K562 (cell line): ENCODE results near the gene ERCC2. TPM values are rescaled to one million over a fixed set of nuclear protein-coding genes. Genes with fewer than 3 reads are reported as not detected.

Experiments used
- BRD9 ChIP-seq: fragments of 450-650 bp; IDR thresholded peaks from 2 replicates; pipeline ENCODE4 v1.6.1; 2018; ENCODE audit warnings: low read depth; ENCODE audit not compliant: partially characterized antibody
- GATA2 ChIP-seq: sonication (generic); formaldehyde crosslinking; IDR thresholded peaks from 2 replicates; pipeline ENCODE4 v1.4.0; 2020; ENCODE audit warnings: mild to moderate bottlenecking, missing genetic modification reagents
- HNRNPLL ChIP-seq: fragments of 200-400 bp; formaldehyde crosslinking; IDR thresholded peaks from 2 replicates; pipeline ENCODE4 v1.6.1; 2017; ENCODE audit warnings: low read length, low read depth, mild to moderate bottlenecking; ENCODE audit not compliant: poor library complexity, severe bottlenecking
- KHSRP ChIP-seq: fragments of 450-650 bp; IDR thresholded peaks from 2 replicates; pipeline ENCODE4 v1.6.1; 2017
- MAFG ChIP-seq: fragments of 450-650 bp; conservative IDR thresholded peaks from 2 replicates; pipeline ENCODE4 v1.6.1; 2016; ENCODE audit warnings: missing genetic modification characterization, missing compliant biosample characterization
- NR2C2 ChIP-seq, 2 experiments: fragments of 200-800 bp in 1 of 2; sonication (Bioruptor generic) in 1 of 2; sonication (generic) in 1 of 2; formaldehyde crosslinking in 1 of 2; IDR thresholded peaks; 2 replicates each; pipeline versions ENCODE4 v1.6.1 to v1.8.0; 2016 to 2022; ENCODE audit warnings: mild to moderate bottlenecking in 1 of 2, missing compliant biosample characterization in 1 of 2, missing genetic modification characterization in 1 of 2, missing genetic modification reagents in 1 of 2
- PTBP1 ChIP-seq: fragments of 200-400 bp; formaldehyde crosslinking; IDR thresholded peaks from 2 replicates; pipeline ENCODE4 v1.6.1; 2017; ENCODE audit warnings: low read depth, low read length
- RBM15 ChIP-seq: fragments of 200-400 bp; formaldehyde crosslinking; IDR thresholded peaks from 2 replicates; pipeline ENCODE4 v1.6.1; 2018; ENCODE audit warnings: mild to moderate bottlenecking, low read length, moderate library complexity; ENCODE audit not compliant: insufficient read depth
- RFX7 ChIP-seq: fragments of 250-450 bp; sonication (Bioruptor Pico); IDR thresholded peaks from 2 replicates; pipeline ENCODE4 v1.5.1; 2021; ENCODE audit warnings: mild to moderate bottlenecking
- SIN3B ChIP-seq: fragments of 450-650 bp; IDR thresholded peaks from 2 replicates; pipeline ENCODE4 v1.6.1; 2017; ENCODE audit warnings: low read depth, mild to moderate bottlenecking, moderate library complexity
- ZKSCAN3 ChIP-seq: fragments of 250-450 bp; sonication (Bioruptor Pico); IDR thresholded peaks from 2 replicates; pipeline ENCODE4 v1.4.0; 2020
- ZKSCAN8 ChIP-seq: fragments of 200-800 bp; sonication (Bioruptor generic); IDR thresholded peaks from 2 replicates; pipeline ENCODE4 v1.6.1; 2016; ENCODE audit warnings: missing genetic modification characterization, missing compliant biosample characterization
- ZNF212 ChIP-seq: fragments of 450-650 bp; formaldehyde crosslinking; IDR thresholded peaks from 2 replicates; pipeline ENCODE4 v1.4.0; 2020; ENCODE audit warnings: mild to moderate bottlenecking
- ZNF507 ChIP-seq: conservative IDR thresholded peaks from 2 replicates; pipeline ENCODE4 v1.6.1; 2017; ENCODE audit warnings: missing genetic modification characterization, missing compliant biosample characterization
- polyA plus RNA-seq, 8 experiments: library from polyadenylated mRNA; depleted of rRNA in 4 of 8; stranded (reverse) in 5 of 8; unstranded in 3 of 8; fragments of >200 nt; fragmentation: Nextera tagmentation in 2 of 8; fragmentation: Illumina TruSeq in 1 of 8; extraction: Ambion mirVana in 2 of 8; extraction: Trizol in 1 of 8; gene quantifications; 2 replicates each; pipeline versions ENCODE4 v1.2.1 to v1.2.3, GENCODE V29; 2011 to 2014; ENCODE audit warnings: inconsistent platforms in 1 of 8, missing spikeins in 1 of 8
- total RNA-seq, 7 experiments: library from RNA; depleted of rRNA in 6 of 7; stranded (reverse); fragments of >200 nt in 6 of 7; fragmentation: Illumina TruSeq in 2 of 7; extraction: Trizol in 2 of 7; gene quantifications; 2 replicates each; pipeline versions ENCODE4 v1.2.1 to v1.2.3, GENCODE V29; 2011 to 2021; ENCODE audit warnings: low replicate concordance in 1 of 7
- TF ChIP-seq, protein P1 (sequence below): IDR thresholded peaks from 3 replicates; pipeline ENCODE4 v1.6.1; 2011; ENCODE audit warnings: borderline replicate concordance, mild to moderate bottlenecking; ENCODE audit not compliant: insufficient read length, insufficient read depth
- TF ChIP-seq, protein P2 (sequence below): fragments of 200-800 bp; sonication (Bioruptor generic); IDR thresholded peaks from 2 replicates; pipeline ENCODE4 v1.6.1; 2016; ENCODE audit warnings: missing genetic modification characterization, missing compliant biosample characterization
- TF ChIP-seq, protein P3 (sequence below): fragments of 250-450 bp; sonication (Bioruptor Pico); IDR thresholded peaks from 2 replicates; pipeline ENCODE4 v1.5.0; 2021; ENCODE audit warnings: mild to moderate bottlenecking, moderate library complexity

ERCC2 gene
- total and polyA plus RNA-seq, 9 of the 15 experiments (the other 6 are each of a cell fraction or from before 2014, with no cell fraction given): 2.2 to 55.9 (median 23.4) TPM

DNA sequence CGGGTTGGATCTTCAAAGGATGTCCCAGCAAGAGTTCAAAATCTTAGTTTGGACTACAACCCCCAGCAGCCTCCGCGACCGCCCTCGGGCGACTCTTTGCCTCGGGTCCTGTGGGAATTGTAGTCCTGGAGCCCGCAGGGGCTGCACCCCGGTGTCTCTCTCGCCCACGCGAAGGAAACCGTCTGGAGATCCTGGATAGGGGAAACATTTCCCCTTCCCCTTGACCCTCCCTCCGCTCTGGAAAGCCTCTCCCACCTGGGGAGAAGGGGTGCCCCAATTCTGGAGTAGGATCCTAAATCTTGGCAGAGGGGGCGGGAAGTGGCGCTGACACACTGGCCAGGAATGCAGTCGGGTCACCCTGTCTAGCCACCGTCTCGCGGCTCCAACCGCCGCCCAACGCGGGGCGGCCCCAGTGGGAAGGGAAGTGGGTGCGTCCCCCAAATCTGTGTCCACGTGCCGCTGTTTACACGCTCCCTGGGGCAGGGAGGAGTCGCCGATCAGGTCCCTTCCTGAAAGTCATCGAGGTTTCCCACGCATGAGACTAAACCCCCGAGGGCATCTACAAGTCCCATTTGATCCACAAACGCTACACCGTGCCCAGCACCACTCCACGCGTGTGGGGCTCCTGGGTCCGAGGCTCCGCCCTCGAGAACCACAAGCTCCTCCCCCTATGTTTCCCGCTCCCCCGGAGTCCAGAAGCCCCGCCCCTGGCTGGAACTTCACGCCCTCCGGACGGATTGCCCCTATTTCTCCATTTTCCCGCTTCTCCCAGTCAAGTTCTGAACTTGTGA is 35.3 kb upstream of the ERCC2 start (continued):
- TF ChIP-seq, protein P1, sequence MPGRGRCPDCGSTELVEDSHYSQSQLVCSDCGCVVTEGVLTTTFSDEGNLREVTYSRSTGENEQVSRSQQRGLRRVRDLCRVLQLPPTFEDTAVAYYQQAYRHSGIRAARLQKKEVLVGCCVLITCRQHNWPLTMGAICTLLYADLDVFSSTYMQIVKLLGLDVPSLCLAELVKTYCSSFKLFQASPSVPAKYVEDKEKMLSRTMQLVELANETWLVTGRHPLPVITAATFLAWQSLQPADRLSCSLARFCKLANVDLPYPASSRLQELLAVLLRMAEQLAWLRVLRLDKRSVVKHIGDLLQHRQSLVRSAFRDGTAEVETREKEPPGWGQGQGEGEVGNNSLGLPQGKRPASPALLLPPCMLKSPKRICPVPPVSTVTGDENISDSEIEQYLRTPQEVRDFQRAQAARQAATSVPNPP: no peak
- no peak for TF ChIP-seq GATA2 (CRISPR knock-in tag)
- TF ChIP-seq PTBP1: no peak
- TF ChIP-seq RFX7: no peak
- no peak for TF ChIP-seq ZNF507 (tag)
- no peak for TF ChIP-seq ZKSCAN3 (CRISPR knock-in tag)
- TF ChIP-seq RBM15: no peak
- TF ChIP-seq KHSRP: no peak
- TF ChIP-seq BRD9: no peak
- no peak for TF ChIP-seq ZNF212
- TF ChIP-seq ZKSCAN8 (CRISPR knock-in tag): no peak
- TF ChIP-seq HNRNPLL: no peak
- TF ChIP-seq, protein P2, sequence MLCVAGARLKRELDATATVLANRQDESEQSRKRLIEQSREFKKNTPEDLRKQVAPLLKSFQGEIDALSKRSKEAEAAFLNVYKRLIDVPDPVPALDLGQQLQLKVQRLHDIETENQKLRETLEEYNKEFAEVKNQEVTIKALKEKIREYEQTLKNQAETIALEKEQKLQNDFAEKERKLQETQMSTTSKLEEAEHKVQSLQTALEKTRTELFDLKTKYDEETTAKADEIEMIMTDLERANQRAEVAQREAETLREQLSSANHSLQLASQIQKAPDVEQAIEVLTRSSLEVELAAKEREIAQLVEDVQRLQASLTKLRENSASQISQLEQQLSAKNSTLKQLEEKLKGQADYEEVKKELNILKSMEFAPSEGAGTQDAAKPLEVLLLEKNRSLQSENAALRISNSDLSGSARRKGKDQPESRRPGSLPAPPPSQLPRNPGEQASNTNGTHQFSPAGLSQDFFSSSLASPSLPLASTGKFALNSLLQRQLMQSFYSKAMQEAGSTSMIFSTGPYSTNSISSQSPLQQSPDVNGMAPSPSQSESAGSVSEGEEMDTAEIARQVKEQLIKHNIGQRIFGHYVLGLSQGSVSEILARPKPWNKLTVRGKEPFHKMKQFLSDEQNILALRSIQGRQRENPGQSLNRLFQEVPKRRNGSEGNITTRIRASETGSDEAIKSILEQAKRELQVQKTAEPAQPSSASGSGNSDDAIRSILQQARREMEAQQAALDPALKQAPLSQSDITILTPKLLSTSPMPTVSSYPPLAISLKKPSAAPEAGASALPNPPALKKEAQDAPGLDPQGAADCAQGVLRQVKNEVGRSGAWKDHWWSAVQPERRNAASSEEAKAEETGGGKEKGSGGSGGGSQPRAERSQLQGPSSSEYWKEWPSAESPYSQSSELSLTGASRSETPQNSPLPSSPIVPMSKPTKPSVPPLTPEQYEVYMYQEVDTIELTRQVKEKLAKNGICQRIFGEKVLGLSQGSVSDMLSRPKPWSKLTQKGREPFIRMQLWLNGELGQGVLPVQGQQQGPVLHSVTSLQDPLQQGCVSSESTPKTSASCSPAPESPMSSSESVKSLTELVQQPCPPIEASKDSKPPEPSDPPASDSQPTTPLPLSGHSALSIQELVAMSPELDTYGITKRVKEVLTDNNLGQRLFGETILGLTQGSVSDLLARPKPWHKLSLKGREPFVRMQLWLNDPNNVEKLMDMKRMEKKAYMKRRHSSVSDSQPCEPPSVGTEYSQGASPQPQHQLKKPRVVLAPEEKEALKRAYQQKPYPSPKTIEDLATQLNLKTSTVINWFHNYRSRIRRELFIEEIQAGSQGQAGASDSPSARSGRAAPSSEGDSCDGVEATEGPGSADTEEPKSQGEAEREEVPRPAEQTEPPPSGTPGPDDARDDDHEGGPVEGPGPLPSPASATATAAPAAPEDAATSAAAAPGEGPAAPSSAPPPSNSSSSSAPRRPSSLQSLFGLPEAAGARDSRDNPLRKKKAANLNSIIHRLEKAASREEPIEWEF: no peak
- peak; percentile 63 for TF ChIP-seq NR2C2 (CRISPR knock-in tag; IDR thresholded peaks at IDR 0.05)
- peak; percentile 97 for TF ChIP-seq NR2C2 (tag; IDR thresholded peaks at IDR 0.05)
- TF ChIP-seq, protein P3, sequence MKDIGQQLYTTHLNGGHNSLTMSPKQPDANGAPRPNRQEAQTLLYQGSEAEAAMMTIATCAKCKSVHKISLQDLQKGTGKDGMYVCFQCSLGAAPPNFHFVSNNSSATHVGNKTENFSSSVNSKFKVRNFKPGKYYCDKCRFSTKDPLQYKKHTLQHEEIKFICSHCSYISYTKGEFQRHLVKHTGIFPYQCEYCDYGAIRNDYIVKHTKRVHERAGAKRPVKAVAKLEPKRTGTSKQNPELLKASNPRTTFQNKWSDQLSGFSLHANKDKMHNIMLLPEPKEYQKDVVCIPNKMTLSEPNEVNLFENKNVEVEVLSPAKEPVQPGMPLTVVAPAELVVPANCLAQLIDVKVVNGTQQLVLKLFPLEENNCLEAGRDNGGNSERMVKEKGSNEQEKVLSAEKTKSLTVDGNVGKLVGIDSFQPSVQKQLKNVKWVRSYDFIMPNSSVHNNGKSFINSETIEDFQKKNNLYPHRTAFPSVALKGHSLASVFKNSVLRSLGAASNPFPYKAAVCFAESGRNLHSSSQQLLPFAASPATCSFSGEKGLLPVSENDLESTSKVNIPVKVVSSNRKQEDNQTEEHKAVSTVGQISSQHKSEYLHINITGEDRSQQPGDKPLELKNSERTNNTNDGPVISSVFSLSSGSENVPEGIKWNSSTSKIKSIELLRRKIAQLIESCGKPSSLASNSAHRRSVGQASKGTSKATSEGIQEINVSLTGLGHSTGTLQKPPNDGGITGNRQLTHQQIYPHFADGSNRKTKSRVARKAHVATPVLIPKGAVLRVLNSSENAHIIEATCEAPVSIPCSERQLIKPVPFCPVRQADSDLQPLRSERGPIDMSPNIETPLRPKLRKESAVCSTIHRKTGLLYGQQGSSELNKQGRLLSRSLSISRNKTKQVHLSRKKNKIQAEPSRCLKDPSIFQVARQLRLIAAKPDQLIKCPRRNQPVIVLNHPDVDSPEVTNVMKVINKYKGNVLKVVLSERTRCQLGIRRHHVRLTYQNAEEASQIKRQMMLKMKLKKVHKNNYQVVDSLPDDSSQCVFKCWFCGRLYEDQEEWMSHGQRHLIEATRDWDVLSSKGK (CRISPR knock-in tag): no peak
- TF ChIP-seq SIN3B: no peak
- no peak for TF ChIP-seq MAFG (tag)
